NCI-H226 (cell line): ENCODE results near the gene IGSF11.

Experiments used
- DNase-seq: peaks from one replicate; pipeline ENCODE4 v3.0.0-alpha.2; 2015

Gene IGSF11

GRCh38 chr3:118946449-118946848 is 88.2 kb downstream of the IGSF11 start:
- no peak for DNase-seq

DNA sequence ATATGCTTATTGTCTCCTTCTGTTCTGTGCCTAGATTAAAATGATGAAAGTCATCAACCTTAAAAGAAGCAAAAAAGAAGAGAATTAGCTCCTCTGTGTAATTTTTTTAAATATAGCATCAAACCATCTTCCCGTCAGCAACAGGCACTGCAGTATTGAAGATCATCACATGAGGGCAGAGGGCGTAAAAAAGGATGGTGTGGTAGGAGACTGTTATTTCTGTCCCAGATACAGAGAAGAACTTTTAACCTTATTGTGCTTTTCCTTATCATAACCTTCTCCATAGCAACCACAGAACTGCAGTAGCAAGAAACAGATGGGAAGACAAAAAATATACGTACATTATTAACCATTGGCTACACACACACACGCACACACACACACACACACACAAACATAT is 88.8 kb downstream of the IGSF11 start:
- no peak for DNase-seq

GRCh38 chr3:118943597-118943996 is 91.0 kb downstream of the IGSF11 start:
- peak; percentile 19 for DNase-seq

DNA sequence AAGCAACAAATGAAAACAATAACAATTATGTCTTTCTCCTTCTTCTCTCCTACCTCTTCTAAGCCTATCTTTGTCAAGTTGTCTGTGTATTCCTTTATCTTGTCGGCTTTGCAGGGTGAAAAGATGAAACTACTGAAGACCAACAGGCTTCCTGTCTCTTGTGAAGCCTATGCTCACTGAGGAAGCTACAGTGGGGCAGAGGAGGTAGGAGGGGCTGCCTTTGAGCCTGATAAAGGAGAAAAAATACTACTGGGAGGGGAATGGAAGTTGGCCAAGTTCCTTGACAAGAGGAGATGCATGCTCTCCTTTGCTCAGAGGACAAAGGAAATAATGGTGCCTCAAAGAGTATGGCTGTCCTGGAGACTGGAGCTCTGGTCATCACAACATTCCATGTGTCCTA is 92.0 kb downstream of the IGSF11 start:
- no peak for DNase-seq

- DNase-seq, result no peak
Observed at GRCh38 chr3:118942195-118942594, 92.5 kb downstream of the IGSF11 start.

DNA sequence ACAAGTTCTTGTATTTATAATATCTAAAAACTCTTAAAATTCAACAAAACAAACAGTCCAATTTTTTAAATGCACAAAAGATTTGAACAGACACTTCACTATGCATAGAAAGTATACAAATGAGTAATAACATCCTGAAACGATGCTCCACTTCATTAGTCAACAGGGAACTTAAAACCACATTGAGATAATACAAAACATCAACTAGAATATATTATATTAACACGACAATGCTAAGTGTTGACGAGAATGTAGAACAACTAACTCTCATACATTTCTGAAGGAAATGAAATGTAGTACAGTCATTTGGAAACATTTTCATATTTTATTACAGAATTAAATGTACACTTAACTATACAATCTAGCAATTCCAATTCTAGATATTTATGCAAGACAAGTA is 93.4 kb downstream of the IGSF11 start:
- DNase-seq, result no peak

DNA sequence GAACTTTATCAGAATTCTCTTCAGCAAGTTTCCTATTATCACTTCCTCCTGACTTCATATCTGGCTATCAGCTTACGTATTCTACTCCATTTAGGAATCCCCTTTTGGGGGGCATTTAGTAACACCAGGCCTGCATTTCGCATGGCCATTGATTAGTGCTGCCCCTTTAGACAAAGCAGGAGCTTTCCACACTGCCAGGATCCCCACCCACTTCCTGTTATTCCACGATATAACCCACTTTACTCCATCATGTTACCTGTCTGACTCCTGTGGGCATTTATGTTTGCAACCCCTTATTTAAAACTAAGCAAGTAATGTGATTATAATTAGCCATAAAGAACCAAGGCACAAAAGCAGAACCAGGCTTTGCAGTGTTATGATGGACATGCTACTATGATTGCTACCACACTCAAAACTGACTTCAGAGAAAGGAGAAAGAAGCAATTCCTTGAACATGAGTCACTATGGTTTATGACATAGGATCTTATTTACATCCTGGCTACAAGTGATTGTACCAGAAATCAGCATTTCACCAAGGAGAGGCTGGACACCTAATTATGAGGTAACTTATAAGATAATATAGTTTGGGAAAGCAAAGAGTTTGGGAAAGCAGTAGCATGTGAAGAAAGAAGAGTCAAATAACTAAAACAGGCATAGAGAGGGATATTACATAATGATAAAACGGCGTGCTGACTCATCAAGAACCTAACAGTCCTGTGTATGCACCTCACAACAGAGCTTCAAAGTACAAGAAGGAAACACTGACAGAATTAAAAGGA is 96.3 kb downstream of the IGSF11 start:
- peak; percentile 65 for DNase-seq

- peak; percentile 2 for DNase-seq
Observed at GRCh38 chr3:118936811-118937210, 97.8 kb downstream of the IGSF11 start.

GRCh38 chr3:118932822-118933558 is 101.7 kb downstream of the IGSF11 start:
- no peak for DNase-seq

GRCh38 chr3:118931996-118932395 is 102.7 kb downstream of the IGSF11 start:
- DNase-seq, result no peak

DNA sequence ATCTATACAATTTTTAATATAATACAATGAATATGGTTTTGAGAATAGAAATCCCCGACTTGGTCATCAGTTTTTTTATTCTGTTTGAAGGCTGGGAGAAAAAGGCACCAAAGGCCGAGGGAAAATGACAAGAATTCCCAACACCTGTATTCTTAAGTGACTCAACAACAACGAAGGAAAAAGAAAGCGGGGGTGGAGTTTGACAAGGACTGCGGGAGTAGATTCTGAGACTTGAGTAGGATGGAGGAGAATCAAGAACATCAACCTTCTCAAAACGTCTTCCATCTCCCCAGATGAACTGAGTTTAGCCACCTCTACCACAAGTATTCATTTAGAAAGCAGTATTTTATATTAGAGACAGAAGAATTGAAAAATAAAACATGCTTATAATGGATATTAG is 107.2 kb downstream of the IGSF11 start:
- DNase-seq, result no peak

GRCh38 chr3:118912188-118912587 is 122.5 kb downstream of the IGSF11 start:
- DNase-seq, result no peak

- no peak for DNase-seq
Observed at GRCh38 chr3:118910332-118910731, 124.3 kb downstream of the IGSF11 start.

DNA sequence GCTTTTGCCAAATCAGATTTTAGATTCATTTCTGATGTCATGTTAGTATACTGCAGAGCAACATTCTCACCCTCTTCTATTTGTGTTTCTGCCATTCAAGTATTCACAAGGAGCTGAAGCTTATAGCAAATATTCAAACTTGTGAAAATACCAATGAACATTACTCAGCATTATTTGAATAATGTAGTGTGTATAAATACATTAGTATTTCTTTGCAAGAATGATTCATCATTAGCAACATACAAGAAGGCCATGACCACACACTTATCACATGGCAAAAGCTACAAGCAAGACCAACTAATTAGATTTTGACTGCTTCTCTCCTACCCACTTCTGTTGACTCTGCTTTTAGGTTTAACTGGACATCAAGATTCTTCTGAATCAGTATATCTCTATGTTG is 124.9 kb downstream of the IGSF11 start:
- no peak for DNase-seq

DNA sequence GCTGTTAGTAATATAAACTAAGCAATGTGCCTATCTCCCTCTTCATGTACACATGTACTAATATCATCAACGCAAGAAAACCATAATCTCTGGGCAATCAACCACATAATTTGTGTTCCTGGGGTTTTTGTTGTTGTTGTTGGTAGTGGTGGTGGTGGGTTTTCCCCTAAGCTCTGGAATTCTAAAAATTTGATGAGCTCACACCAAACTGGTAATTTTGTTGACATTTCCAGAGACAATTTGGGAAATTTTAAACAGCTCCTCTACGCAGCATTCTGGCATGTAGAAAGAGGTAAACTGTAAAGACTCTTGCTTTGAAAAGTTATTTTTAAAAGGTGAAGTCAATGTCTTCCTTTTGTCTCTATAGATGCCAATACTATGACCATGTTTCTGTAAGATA is 126.7 kb downstream of the IGSF11 start:
- no peak for DNase-seq

- no peak for DNase-seq
Observed at GRCh38 chr3:118900737-118901525, 133.7 kb downstream of the IGSF11 start.

DNA sequence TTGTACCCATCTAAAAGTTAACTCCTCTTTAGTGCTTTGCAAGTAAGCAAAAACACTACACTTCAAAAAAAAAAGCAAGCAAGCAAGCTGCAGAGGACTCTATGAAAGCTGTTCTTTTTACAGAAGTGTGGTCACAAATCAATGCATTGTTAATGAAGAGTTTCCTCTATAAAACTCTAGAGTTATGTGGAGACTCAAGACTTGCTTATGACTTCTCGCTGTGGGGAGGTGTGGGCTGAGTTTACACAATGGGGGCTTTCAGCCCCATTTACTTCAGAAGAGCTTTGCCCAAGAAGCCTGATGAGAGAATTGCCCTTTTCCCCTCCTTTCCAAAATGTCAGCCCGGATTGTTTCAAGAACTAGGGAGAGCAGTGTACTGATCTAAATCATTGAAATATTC is 144.4 kb downstream of the IGSF11 start:
- DNase-seq, result no peak

DNA sequence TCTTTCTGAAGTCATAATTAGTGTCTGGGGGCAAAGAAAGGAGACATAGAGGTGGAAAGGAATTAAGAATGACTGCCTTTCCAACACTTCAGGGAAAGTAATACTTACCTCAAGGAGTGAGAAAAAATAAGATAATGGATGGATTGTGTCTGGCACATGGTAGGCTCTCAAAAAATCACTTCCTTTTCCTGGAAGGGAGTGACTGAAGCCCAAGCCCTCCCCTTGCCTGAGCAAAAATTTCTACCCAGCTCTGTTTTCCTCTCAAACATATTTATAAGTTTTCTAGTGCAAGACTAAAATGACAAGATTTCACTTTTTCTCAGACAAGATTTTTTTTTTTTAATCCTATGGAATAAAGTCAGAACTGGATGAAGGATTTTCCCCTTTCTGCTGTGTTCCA is 145.0 kb downstream of the IGSF11 start:
- no peak for DNase-seq

- DNase-seq, result no peak
Observed at GRCh38 chr3:118886708-118887107, 147.9 kb downstream of the IGSF11 start.

DNA sequence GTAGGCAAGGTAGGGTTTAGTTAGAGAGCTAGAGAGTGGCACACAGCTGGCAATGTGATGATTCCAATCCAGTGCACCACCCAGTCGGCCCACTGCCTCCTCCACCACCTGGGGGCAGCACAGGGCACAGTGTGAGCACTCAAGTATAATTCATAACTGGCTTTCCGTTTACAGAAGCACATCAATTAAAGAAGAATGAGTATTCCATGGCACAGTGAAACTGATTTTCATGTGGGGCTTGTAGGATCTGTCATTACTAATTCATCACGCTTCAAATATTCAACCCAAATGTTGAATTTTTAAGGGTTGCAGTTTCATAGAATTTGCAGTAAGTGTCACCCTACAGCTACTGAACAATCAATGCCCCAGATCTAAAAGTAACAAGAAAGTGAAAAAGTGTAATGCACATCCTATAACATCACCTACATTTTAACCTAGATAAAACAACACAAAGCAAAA is 149.9 kb downstream of the IGSF11 start:
- no peak for DNase-seq

DNA sequence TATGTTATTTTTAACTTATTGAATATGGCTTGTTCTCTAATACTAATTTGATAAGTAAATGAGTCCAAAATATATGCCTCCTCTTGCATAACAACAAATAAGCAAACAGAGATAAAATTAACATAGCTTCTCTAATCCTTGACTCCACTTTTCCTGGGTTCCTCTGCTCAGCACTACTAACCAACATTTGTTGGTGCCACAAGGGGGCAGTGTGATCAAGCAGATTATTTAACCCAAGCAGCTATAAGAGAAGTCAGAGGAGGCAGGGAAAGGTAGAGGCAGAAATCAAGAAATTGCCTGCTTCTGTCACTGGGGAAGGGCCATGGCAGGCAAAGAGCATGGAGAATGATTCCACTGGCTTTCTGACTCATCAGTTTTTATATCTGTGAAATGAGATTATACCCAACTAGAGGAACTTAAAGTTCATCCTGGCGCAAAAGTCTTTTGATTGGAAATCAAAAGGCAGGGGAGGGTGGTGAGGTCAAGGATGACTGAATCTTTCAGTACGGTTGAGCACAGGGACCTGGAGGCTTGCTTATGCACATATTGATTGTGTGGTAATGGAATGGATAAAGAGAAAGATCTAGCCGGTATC is 152.2 kb downstream of the IGSF11 start:
- DNase-seq, result no peak

DNA sequence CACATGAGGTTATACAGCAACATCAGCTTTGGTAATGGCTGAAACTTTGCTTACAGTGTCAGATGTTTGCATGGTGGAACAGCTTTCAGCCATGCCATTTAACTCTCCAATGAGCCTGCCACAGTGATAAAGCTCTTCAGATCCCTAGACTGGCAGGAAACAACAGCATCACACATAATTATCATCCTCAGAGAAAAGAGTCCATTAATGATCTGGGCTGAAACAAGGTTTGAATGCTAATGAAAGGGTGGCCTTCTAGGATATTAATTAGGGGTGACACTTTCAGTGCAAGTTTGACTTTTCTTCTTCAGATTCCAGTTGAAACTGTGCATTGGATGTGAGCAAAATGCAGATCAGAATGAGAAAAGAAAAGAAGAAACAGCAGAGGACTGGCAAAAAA is 166.6 kb downstream of the IGSF11 start:
- DNase-seq, result no peak

DNA sequence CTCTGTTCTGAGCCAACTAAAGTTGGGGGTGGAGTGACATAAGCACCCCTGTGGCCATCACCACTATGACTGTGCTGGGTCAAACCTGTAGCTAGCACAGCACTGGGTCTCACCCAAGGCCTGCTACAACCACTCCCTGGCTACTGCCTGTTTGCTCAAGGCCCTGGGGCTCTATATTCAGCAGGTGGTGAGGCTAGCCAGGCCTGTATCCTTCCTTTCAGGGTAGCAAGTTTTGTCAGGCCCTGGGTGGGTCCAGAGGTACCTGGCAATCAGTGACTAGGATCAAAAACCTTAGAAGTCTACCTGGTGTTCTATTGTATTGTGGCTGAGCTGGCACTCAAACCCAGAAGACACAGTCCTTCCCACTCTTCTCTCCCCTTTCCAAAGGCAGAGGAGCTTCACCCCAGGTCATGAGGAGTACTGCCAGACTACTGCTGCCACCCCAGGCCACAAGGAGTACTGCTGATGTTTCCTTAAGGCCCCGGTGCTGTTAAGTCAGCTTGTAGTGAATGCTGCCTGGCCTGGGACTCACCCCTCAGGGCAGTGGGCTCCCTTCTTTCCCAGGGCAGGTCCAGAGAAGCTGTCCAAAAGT is 170.8 kb downstream of the IGSF11 start:
- no peak for DNase-seq
